ENCODE data around the gene USP21.

GRCh38 chr1:161121042-161121650 is 38.2 kb upstream of the USP21 start:
- TF ChIP-seq CTCF (IDR thresholded peaks at IDR 0.05), result no peak
- no peak for TF ChIP-seq JUND (IDR thresholded peaks at IDR 0.05)
- TF ChIP-seq ZBTB33 (IDR thresholded peaks at IDR 0.05; ENCODE audit: borderline replicate concordance, low read depth), result no peak
- no peak for TF ChIP-seq ELF1 (IDR thresholded peaks at IDR 0.05)
- TF ChIP-seq RFX5 (IDR thresholded peaks at IDR 0.05; ENCODE audit: low read length), result no peak

Measured in SK-N-SH (cell line).